Brain microvascular endothelial cell (primary cell): ENCODE results near the gene TRIM52.
A peak's percentile ranks its signal among the peaks of the same experiment; 100 is the strongest.
"Not testable (repeated sequence)": the region's sequence is repeated elsewhere in the genome, so short reads cannot be mapped to it uniquely, and the experiment has no call there.

Experiments used
- DNase-seq: peaks from one replicate; pipeline ENCODE4 v3.0.0-alpha.2; 2020
- H3K27ac ChIP-seq: fragments of 250-450 bp; sonication (Bioruptor Pico); 2 replicates; pipeline ENCODE4 v1.5.1; 2020; ENCODE audit warnings: mild to moderate bottlenecking, moderate library complexity
- H3K27me3 ChIP-seq: fragments of 250-450 bp; sonication (Bioruptor Pico); replicated peaks from 2 replicates; pipeline ENCODE4 v1.5.1; 2020; ENCODE audit warnings: mild to moderate bottlenecking
- H3K36me3 ChIP-seq: fragments of 250-450 bp; sonication (Bioruptor Pico); replicated peaks from 2 replicates; pipeline ENCODE4 v1.5.1; 2020; ENCODE audit warnings: mild to moderate bottlenecking
- H3K4me3 ChIP-seq: 2 replicates; pipeline ENCODE4 v1.5.1; 2011; ENCODE audit warnings: low read depth, mild to moderate bottlenecking, control low read depth, low read length, moderate library complexity
- in situ Hi-C: cut with HindIII; loops from 2 replicates; pipeline ENCODE4 v1.10.0; 2017; ENCODE audit warnings: low sequenced_read_pairs, low pct_ligation_motif_present
- TF ChIP-seq, protein P1 (sequence below): IDR thresholded peaks from 2 replicates; pipeline ENCODE4 v1.5.1; 2011; ENCODE audit warnings: low read depth, mild to moderate bottlenecking, moderate library complexity, low read length, control low read depth, inconsistent platforms; ENCODE audit errors: missing control alignments

TRIM52 gene

DNA sequence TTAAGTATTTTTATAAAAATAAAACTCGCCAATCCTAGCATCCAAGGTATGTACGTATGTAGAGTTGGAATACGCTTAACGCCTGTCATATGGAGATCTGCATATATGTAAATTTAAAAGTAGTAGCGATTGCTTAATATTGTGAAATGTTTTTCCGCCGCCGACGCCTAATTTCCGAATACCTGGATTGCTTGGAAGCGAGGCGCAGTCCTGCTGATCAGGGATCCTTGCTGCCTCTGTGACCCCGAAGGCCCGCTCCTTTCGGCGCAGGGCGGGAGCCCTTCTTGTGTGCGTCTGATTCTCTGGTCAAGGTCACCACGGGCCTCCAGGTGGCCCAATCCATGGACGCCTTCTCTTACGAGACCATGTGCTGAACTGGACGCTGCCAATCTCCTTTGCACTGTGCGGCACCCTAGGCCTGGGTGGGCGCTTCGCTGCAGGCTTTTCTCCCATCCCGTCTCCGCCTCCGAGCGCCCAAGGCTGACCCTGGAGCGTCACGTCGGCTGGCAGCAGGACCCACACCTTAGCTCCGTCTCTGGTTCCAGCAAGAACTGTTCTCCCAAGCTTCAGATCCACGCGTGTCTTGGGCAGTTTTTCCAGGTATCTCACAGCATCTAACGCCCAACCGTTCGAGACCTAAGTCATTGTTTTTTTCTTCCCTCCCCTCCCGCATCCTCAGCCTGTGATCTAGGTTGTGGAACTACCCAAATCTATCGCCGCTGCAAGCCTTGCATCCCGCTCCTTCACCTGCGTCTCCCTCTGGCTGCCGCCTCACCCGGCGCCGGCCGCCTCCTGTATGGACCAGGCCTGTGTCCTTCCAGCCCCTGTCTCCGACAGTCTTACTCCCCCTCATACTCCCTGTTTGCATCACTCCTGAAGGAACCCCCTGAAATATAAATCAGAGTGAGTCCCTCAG lies 41.4 kb downstream of the TRIM52 start:
- H3K4me3 ChIP-seq, result no peak overlapping the region
- no peaks in the 10 kb centered on the region for H3K27me3 ChIP-seq
- TF ChIP-seq, protein P1, sequence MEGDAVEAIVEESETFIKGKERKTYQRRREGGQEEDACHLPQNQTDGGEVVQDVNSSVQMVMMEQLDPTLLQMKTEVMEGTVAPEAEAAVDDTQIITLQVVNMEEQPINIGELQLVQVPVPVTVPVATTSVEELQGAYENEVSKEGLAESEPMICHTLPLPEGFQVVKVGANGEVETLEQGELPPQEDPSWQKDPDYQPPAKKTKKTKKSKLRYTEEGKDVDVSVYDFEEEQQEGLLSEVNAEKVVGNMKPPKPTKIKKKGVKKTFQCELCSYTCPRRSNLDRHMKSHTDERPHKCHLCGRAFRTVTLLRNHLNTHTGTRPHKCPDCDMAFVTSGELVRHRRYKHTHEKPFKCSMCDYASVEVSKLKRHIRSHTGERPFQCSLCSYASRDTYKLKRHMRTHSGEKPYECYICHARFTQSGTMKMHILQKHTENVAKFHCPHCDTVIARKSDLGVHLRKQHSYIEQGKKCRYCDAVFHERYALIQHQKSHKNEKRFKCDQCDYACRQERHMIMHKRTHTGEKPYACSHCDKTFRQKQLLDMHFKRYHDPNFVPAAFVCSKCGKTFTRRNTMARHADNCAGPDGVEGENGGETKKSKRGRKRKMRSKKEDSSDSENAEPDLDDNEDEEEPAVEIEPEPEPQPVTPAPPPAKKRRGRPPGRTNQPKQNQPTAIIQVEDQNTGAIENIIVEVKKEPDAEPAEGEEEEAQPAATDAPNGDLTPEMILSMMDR, result no peak
- in situ Hi-C loops, result no loop called here
- DNase-seq, result no peak
- H3K36me3 ChIP-seq, result no peaks in the 10 kb centered on the region
- H3K27ac ChIP-seq, result no peak overlapping the region

DNA sequence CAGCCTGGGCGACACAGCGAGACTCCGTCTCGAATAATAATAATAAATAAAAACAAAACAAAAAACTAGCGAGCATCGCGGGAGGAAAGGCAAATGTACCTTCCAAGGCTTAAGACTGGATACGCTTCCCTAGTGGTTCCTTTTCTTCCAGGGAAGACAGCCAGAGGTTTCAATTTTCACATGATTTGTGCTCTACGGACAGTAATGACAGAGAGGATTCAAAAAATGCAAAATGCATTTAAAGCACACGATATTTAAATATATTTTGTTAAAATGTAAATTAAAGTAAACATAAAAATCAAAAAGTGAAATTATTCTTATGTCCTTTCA lies 42.2 kb downstream of the TRIM52 start:
- H3K4me3 ChIP-seq, result peak overlapping the region; percentile 52
- no peaks in the 10 kb centered on the region for H3K27me3 ChIP-seq
- DNase-seq, result no peak
- H3K27ac ChIP-seq, result no peak overlapping the region
- H3K36me3 ChIP-seq, result no peaks in the 10 kb centered on the region
- TF ChIP-seq, protein P1, result no peak
- in situ Hi-C loops, result no loop called here

DNA sequence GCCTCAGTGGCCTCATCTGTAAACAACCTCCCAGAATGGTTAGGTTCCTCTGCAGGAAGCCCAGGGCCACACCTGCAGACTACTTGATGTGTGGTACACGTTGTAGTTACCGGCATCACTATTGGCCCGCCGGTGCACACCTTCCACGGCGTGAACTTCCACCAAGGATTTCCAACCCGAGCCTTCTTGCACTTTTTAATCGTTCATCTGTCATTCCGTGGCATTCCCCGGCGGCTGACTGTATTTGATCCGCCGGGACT lies 43.2 kb downstream of the TRIM52 start:
- in situ Hi-C loops, result no loop called here
- TF ChIP-seq, protein P1, result no peak

GRCh38 chr5:181217111-181217802 lies 43.7 kb downstream of the TRIM52 start:
- DNase-seq, result peak; percentile 50
- in situ Hi-C loops, result no loop called here
- TF ChIP-seq, protein P1, result peak; percentile 33
- Histone ChIP-seq H3K27me3 (no peaks in the 10 kb centered on the region), H3K36me3 (no peaks in the 10 kb centered on the region), H3K27ac (no peak overlapping the region), H3K4me3 (peak overlapping the region; percentile 49)

More for the DNA sequence above, 43.2 kb downstream of the TRIM52 start:
- DNase-seq, result no peak
- Histone ChIP-seq H3K4me3 (peak overlapping the region; percentile 49), H3K36me3 (no peaks in the 10 kb centered on the region), H3K27ac (no peak overlapping the region), H3K27me3 (no peaks in the 10 kb centered on the region)

DNA sequence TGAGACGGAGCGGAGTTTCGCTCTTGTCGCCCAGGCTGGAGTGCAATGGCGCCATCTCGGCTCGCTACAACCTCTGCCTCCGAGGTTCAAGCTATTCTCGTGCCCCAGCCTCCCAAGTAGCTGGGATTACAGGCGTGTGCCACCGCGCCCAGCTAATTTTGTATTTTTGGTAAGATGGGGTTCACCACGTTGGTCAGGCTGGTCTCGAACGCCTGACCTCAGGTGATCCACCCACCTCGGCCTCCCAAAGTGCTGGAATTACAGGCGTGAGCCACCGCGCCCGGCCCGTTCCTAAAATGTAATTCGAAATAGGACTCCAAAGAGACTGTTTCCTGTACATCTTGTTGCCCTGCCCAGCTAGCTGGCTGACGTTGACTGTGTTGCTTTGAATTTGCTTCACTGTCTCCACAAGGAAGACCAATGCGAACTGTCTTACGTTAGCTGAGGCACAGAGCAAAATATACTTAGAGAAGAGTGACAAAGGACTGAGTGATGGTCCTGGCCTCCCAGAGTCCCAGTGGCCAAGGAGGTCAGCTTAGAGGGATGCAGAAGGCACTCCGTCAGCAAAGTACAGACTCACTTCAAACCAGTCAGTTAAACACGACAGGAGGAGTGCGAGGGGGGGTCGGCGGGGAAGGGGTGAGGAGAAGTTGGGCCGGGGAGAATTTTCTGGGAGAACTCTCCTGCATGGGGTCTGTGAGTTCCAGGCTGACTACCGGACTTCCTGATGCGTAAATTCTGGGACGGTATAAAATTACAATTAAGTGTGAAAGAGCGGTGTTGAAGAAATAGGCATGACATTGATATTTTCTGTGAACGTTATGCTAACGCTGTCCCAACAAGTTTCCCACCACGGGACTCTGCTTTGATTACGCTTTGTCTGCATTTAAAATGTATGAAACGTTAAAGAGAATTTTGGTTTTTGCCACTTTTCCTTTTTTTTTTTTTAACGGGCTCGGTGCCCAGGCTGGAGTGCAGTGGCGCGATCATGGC lies 44.6 kb downstream of the TRIM52 start:
- H3K27ac ChIP-seq, result no peak overlapping the region
- no peaks in the 10 kb centered on the region for H3K36me3 ChIP-seq
- no peak for DNase-seq
- H3K4me3 ChIP-seq, result peak overlapping the region; percentile 49
- H3K27me3 ChIP-seq, result no peaks in the 10 kb centered on the region
- in situ Hi-C loops, result no loop called here
- TF ChIP-seq, protein P1, result no peak

DNA sequence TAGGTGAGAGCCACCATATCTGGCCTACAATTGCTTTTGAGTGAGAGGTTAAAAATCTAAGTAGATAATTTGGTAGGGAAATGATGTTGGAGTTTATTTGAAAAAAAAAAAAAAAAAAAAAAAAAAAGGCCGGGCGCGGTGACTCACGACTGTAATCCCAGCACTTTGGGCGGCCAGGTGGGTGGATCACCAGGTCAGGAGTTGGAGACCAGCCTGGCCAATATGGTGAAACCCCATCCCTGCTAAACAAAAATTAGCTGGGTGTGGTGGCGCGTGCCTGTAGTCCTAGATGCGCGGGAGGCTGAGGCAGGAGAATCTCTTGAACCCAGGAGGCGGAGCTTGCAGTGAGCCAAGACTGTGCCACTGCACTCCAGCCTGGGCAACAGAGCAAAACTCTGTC lies 46.7 kb downstream of the TRIM52 start:
- DNase-seq, H3K27me3 ChIP-seq, H3K36me3 ChIP-seq, in situ Hi-C loops, H3K4me3 ChIP-seq, H3K27ac ChIP-seq: not testable (repeated sequence)
